K562 (cell line): ENCODE measurements around the gene AQP2. TPM values are rescaled to one million over a fixed set of nuclear protein-coding genes. Genes with fewer than 3 reads are reported as not detected.

Experiments used
- ATF1 ChIP-seq, 2 experiments: fragments of 450-650 bp in 1 of 2; IDR thresholded peaks; 2 replicates each; pipeline ENCODE4 v1.6.1; 2016; ENCODE audit warnings: missing compliant biosample characterization in 1 of 2, missing genetic modification characterization in 1 of 2
- C11orf30 ChIP-seq: fragments of 450-650 bp; IDR thresholded peaks from 2 replicates; pipeline ENCODE4 v1.6.1; 2016; ENCODE audit warnings: low read depth, mild to moderate bottlenecking
- CBFB ChIP-seq: sonication (generic); formaldehyde crosslinking; IDR thresholded peaks from 2 replicates; pipeline ENCODE4 v1.4.0; 2020; ENCODE audit warnings: mild to moderate bottlenecking, missing genetic modification reagents
- FOXM1 ChIP-seq, 2 experiments: fragments of 450-650 bp in 1 of 2; sonication (generic) in 1 of 2; formaldehyde crosslinking in 1 of 2; IDR thresholded peaks; 2 replicates each; pipeline versions ENCODE4 v1.6.1 to v1.9.0; 2017 to 2022; ENCODE audit warnings: low read depth in 2 of 2, mild to moderate bottlenecking in 2 of 2, missing genetic modification reagents in 1 of 2, moderate library complexity in 1 of 2
- IRF2 ChIP-seq: sonication (generic); formaldehyde crosslinking; IDR thresholded peaks from 2 replicates; pipeline ENCODE4 v1.8.1; 2022; ENCODE audit warnings: mild to moderate bottlenecking, missing genetic modification reagents
- KAT2B ChIP-seq: IDR thresholded peaks from one replicate; pipeline ENCODE4 v1.6.1; 2012; ENCODE audit warnings: low read depth, mild to moderate bottlenecking, control low read depth, inconsistent platforms, low read length, moderate library complexity
- MBD2 ChIP-seq: sonication (generic); IDR thresholded peaks from 2 replicates; pipeline ENCODE4 v1.6.1; 2016; ENCODE audit warnings: low read depth, borderline replicate concordance
- MIER1 ChIP-seq: fragments of 450-650 bp; IDR thresholded peaks from 2 replicates; pipeline ENCODE4 v1.6.1; 2016; ENCODE audit warnings: antibody characterized with exemption, mild to moderate bottlenecking, low read depth
- MYBL2 ChIP-seq, 2 experiments: fragments of 450-650 bp in 1 of 2; sonication (generic) in 1 of 2; formaldehyde crosslinking in 1 of 2; IDR thresholded peaks; 2 replicates each; pipeline versions ENCODE4 v1.6.1 to v1.8.1; 2017 to 2022; ENCODE audit warnings: borderline replicate concordance in 1 of 2, inconsistent platforms in 1 of 2, low read depth in 1 of 2, mild to moderate bottlenecking in 1 of 2, missing genetic modification reagents in 1 of 2, moderate library complexity in 1 of 2
- NCOA6 ChIP-seq: fragments of 450-650 bp; IDR thresholded peaks from 2 replicates; pipeline ENCODE4 v1.6.1; 2017; ENCODE audit warnings: mild to moderate bottlenecking
- NKRF ChIP-seq: fragments of 450-650 bp; IDR thresholded peaks from 2 replicates; pipeline ENCODE4 v1.6.1; 2016; ENCODE audit warnings: borderline replicate concordance
- NR2F6 ChIP-seq: fragments of 450-650 bp; formaldehyde crosslinking; IDR thresholded peaks from 2 replicates; pipeline ENCODE4 v1.4.0; 2020; ENCODE audit warnings: mild to moderate bottlenecking
- OTX1 ChIP-seq: fragments of 450-650 bp; formaldehyde crosslinking; IDR thresholded peaks from 2 replicates; pipeline ENCODE4 v1.4.0; 2022; ENCODE audit warnings: mild to moderate bottlenecking
- RB1 ChIP-seq: fragments of 450-650 bp; IDR thresholded peaks from 2 replicates; pipeline ENCODE4 v1.6.1; 2017; ENCODE audit warnings: low read depth, mild to moderate bottlenecking
- SMARCA4 ChIP-seq: fragments of 450-650 bp; IDR thresholded peaks from 2 replicates; pipeline ENCODE4 v1.6.1; 2016
- SUPT5H ChIP-seq: fragments of 450-650 bp; IDR thresholded peaks from 2 replicates; pipeline ENCODE4 v1.6.1; 2016
- TSC22D4 ChIP-seq: fragments of 450-650 bp; IDR thresholded peaks from 2 replicates; pipeline ENCODE4 v1.6.1; 2016; ENCODE audit warnings: missing genetic modification characterization, missing biosample characterization, control low read depth
- ZNF764 ChIP-seq: fragments of 250-450 bp; sonication (Bioruptor Pico); IDR thresholded peaks from 2 replicates; pipeline ENCODE4 v1.4.0; 2020; ENCODE audit warnings: low read depth, mild to moderate bottlenecking, moderate library complexity
- polyA plus RNA-seq, 8 experiments: library from polyadenylated mRNA; depleted of rRNA in 4 of 8; stranded (reverse) in 5 of 8; unstranded in 3 of 8; fragments of >200 nt; fragmentation: Nextera tagmentation in 2 of 8; fragmentation: Illumina TruSeq in 1 of 8; extraction: Ambion mirVana in 2 of 8; extraction: Trizol in 1 of 8; gene quantifications; 2 replicates each; pipeline versions ENCODE4 v1.2.1 to v1.2.3, GENCODE V29; 2011 to 2014; ENCODE audit warnings: inconsistent platforms in 1 of 8, missing spikeins in 1 of 8
- total RNA-seq, 7 experiments: library from RNA; depleted of rRNA in 6 of 7; stranded (reverse); fragments of >200 nt in 6 of 7; fragmentation: Illumina TruSeq in 2 of 7; extraction: Trizol in 2 of 7; gene quantifications; 2 replicates each; pipeline versions ENCODE4 v1.2.1 to v1.2.3, GENCODE V29; 2011 to 2021; ENCODE audit warnings: low replicate concordance in 1 of 7

AQP2 gene
- total and polyA plus RNA-seq, 9 of the 15 experiments (the other 6 are each of a cell fraction or from before 2014, with no cell fraction given): not detected

- TF ChIP-seq KAT2B (no peak), RB1 (peak; percentile 67; the same call in 1 of the 2 replicates), NCOA6 (no peak), IRF2 (CRISPR knock-in tag) (no peak), SUPT5H (no peak), OTX1 (0 out of 2 replicates have a peak, but pooled peaks have one; percentile 12), ZNF764 (CRISPR knock-in tag) (peak; percentile 89), CBFB (CRISPR knock-in tag) (peak; percentile 83), NR2F6 (CRISPR knock-in tag) (no peak), MBD2 (no peak), MYBL2 (IDR thresholded peaks at IDR 0.05; ENCODE audit: low read depth) (no peak), MYBL2 (CRISPR knock-in tag; IDR thresholded peaks at IDR 0.05; ENCODE audit: borderline replicate concordance) (no peak), MIER1 (0 out of 2 replicates have a peak, but pooled peaks have one; percentile 48), SMARCA4 (no peak), ATF1 (CRISPR knock-in tag; IDR thresholded peaks at IDR 0.05) (no peak), ATF1 (tag; IDR thresholded peaks at IDR 0.05) (peak; percentile 65), C11orf30 (no peak), FOXM1 (IDR thresholded peaks at IDR 0.05; ENCODE audit: low read depth) (no peak), FOXM1 (CRISPR knock-in tag; IDR thresholded peaks at IDR 0.05; ENCODE audit: low read depth) (0 out of 2 replicates have a peak, but pooled peaks have one; percentile 59), NKRF (no peak), TSC22D4 (tag) (no peak)
These were observed 16.7 kb downstream of the AQP2 start (continued) for GRCh38 chr12:49967042-49967776.
